Measurements from ENCODE around the gene SLC35G2.

DNA sequence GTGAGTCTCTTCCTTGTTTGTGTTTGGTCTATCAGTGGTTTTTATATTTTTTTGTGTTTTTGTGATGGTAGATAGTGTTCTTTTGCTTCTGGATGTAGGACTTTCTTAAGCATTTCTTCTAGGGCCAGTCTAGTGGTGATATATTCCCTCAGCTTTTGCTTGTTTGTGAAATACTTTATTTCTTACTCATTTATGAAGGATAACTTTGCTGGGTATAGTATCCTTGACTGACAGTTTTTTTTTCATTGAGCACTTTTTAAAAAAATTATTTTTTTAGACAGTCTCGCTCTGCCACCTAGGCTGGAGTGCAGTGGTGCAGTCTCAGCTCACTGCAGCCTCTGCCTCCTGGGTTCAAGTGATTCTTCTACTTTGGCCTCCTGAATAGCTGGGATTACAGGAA is 85.0 kb downstream of the SLC35G2 start:
- TF ChIP-seq, protein P1, sequence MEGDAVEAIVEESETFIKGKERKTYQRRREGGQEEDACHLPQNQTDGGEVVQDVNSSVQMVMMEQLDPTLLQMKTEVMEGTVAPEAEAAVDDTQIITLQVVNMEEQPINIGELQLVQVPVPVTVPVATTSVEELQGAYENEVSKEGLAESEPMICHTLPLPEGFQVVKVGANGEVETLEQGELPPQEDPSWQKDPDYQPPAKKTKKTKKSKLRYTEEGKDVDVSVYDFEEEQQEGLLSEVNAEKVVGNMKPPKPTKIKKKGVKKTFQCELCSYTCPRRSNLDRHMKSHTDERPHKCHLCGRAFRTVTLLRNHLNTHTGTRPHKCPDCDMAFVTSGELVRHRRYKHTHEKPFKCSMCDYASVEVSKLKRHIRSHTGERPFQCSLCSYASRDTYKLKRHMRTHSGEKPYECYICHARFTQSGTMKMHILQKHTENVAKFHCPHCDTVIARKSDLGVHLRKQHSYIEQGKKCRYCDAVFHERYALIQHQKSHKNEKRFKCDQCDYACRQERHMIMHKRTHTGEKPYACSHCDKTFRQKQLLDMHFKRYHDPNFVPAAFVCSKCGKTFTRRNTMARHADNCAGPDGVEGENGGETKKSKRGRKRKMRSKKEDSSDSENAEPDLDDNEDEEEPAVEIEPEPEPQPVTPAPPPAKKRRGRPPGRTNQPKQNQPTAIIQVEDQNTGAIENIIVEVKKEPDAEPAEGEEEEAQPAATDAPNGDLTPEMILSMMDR (IDR thresholded peaks at IDR 0.05): no peak
- no peak for TF ChIP-seq CBX8 (IDR thresholded peaks at IDR 0.05)
